Osteoblast (primary cell): ENCODE results near the gene DNAJA1. TPM values are rescaled to one million over a fixed set of nuclear protein-coding genes. Genes with fewer than 3 reads are reported as not detected.
"Not testable (repeated sequence)": the region's sequence is repeated elsewhere in the genome, so short reads cannot be mapped to it uniquely, and the experiment has no call there.

Experiments
- DNase-seq: peaks from one replicate; pipeline ENCODE4 v3.0.0; 2011; ENCODE audit warnings: low spot score, mixed read lengths; ENCODE audit not compliant: insufficient read length; ENCODE audit errors: missing footprints
- H2AFZ ChIP-seq: 2 replicates; pipeline ENCODE4 v1.6.0; 2011; ENCODE audit warnings: mild to moderate bottlenecking, low read length
- H3K27ac ChIP-seq: 2 replicates; pipeline ENCODE4 v1.5.1; 2011; ENCODE audit warnings: mild to moderate bottlenecking, low read depth, low read length, moderate library complexity
- H3K27me3 ChIP-seq: 2 replicates; pipeline ENCODE4 v1.6.0; 2012; ENCODE audit warnings: mild to moderate bottlenecking, control low read depth, inconsistent platforms, low read length, moderate library complexity; ENCODE audit not compliant: insufficient read depth
- H3K36me3 ChIP-seq: 2 replicates; pipeline ENCODE4 v1.5.1; 2011; ENCODE audit warnings: mild to moderate bottlenecking, low read length, control low read depth, moderate library complexity; ENCODE audit not compliant: insufficient read depth
- H3K4me1 ChIP-seq: 2 replicates; pipeline ENCODE4 v1.5.1; 2011; ENCODE audit warnings: mild to moderate bottlenecking, low read length, control low read depth, moderate library complexity; ENCODE audit not compliant: insufficient read depth
- H3K4me2 ChIP-seq: 2 replicates; pipeline ENCODE4 v1.6.0; 2011; ENCODE audit warnings: mild to moderate bottlenecking, low read length; ENCODE audit not compliant: insufficient read depth
- H3K4me3 ChIP-seq: fragments of 200-600 bp; sonication (generic); 3 replicates; pipeline ENCODE4 v1.5.1; 2012; ENCODE audit warnings: mild to moderate bottlenecking, low read length, inconsistent platforms; ENCODE audit not compliant: insufficient read depth
- H3K79me2 ChIP-seq: 2 replicates; pipeline ENCODE4 v1.6.0; 2012; ENCODE audit warnings: mild to moderate bottlenecking, low read length, control low read depth, inconsistent platforms; ENCODE audit not compliant: insufficient read depth
- H3K9me3 ChIP-seq: 2 replicates; pipeline ENCODE4 v1.5.1; 2011; ENCODE audit warnings: low read depth, low read length, control low read depth
- H4K20me1 ChIP-seq: 2 replicates; pipeline ENCODE4 v1.6.0; 2012; ENCODE audit warnings: mild to moderate bottlenecking, low read length, control low read depth; ENCODE audit not compliant: insufficient read depth
- total RNA-seq: library from RNA; depleted of rRNA; stranded (reverse); fragments of >200 nt; gene quantifications from 2 replicates; pipeline ENCODE4 v1.2.3, GENCODE V29; 2012
- TF ChIP-seq, protein P1 (sequence below): IDR thresholded peaks from 2 replicates; pipeline ENCODE4 v1.5.1; 2011; ENCODE audit warnings: mild to moderate bottlenecking, low read depth, low read length, moderate library complexity; ENCODE audit errors: extremely low read depth

Gene DNAJA1
- total RNA-seq, 1 donor: 69.1 TPM

DNA sequence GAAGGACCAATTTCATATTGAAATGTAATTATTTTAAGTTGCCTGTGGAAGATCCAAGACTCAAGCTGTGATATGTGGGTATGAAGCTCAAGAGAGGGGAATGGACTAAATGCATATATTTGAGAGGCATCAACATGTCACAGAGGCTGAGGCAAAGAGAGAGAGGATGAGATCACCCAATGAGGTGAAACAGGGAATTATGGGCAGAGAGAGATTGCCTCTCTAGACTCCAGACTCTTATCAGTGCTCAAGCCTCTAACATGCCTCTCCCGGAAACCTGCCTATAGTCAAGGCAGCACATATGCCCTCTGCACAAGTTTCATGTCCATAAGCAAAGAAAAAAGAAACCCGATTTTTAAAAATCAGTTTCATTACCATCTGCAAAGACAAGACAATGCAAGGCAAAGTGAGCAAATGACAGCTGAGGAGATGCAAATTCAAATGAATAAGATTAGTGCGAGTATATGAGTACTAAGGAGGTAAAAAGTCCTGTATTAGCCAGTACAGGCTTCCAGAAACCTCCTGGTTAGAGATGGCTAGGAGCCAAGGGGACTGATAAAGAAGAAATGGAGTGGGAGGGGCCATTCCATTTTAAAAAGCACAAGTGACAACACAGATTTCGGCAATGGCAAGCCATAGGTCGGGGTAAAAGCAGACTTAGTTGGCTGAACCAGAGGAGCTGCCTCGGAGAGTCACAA lies 33.0 kb upstream of the DNAJA1 start:
- Histone ChIP-seq H3K4me3 (no peak overlapping the region), H3K4me2 (no peak overlapping the region), H2AFZ (no peak overlapping the region), H3K36me3 (peaks cover 49% of the 10 kb centered on the region), H3K27ac (no peak overlapping the region), H3K27me3 (no peaks in the 10 kb centered on the region), H4K20me1 (peaks cover 19% of the 10 kb centered on the region), H3K79me2 (peaks cover 64% of the 10 kb centered on the region), H3K4me1 (no peaks in the 10 kb centered on the region), H3K9me3 (no peaks in the 10 kb centered on the region)
- TF ChIP-seq, protein P1, sequence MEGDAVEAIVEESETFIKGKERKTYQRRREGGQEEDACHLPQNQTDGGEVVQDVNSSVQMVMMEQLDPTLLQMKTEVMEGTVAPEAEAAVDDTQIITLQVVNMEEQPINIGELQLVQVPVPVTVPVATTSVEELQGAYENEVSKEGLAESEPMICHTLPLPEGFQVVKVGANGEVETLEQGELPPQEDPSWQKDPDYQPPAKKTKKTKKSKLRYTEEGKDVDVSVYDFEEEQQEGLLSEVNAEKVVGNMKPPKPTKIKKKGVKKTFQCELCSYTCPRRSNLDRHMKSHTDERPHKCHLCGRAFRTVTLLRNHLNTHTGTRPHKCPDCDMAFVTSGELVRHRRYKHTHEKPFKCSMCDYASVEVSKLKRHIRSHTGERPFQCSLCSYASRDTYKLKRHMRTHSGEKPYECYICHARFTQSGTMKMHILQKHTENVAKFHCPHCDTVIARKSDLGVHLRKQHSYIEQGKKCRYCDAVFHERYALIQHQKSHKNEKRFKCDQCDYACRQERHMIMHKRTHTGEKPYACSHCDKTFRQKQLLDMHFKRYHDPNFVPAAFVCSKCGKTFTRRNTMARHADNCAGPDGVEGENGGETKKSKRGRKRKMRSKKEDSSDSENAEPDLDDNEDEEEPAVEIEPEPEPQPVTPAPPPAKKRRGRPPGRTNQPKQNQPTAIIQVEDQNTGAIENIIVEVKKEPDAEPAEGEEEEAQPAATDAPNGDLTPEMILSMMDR: no peak
- DNase-seq: no peak

DNA sequence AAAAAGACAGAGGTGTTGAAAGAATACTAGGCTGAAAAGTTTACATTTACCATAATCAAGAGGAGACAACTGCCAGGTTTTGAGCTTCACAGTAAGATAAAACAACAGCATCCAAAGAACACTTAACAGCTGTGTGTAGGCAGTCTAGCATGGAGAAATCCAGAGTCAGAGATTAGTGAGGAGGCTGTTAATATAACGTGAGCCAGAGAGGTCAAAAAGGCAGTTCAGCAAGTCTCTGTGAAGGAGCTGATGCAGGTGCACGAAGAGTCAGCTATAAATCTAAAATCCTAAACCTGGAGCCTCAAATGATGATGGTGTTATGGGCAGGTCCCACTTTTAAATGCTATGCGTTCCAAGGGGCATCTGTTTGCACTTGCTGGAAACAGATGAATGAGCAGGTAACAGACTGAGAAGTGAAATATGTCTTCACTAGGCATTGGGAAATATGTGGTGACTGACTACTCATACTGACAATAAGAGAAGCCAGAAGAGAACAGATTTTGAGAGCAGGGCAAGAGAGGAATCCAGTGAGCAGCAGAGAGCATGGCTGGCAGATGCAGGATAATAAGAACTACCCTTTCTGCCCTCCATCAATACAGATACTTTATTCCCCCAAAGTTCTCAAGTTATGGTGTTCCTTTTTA lies 32.4 kb upstream of the DNAJA1 start:
- TF ChIP-seq, protein P1: no peak
- no peak for DNase-seq
- Histone ChIP-seq H3K36me3 (peaks cover 46% of the 10 kb centered on the region), H4K20me1 (peaks cover 19% of the 10 kb centered on the region), H3K9me3 (no peaks in the 10 kb centered on the region), H3K4me2 (no peak overlapping the region), H2AFZ (no peak overlapping the region), H3K79me2 (peaks cover 71% of the 10 kb centered on the region), H3K4me1 (no peaks in the 10 kb centered on the region), H3K4me3 (no peak overlapping the region), H3K27me3 (no peaks in the 10 kb centered on the region), H3K27ac (no peak overlapping the region)

DNA sequence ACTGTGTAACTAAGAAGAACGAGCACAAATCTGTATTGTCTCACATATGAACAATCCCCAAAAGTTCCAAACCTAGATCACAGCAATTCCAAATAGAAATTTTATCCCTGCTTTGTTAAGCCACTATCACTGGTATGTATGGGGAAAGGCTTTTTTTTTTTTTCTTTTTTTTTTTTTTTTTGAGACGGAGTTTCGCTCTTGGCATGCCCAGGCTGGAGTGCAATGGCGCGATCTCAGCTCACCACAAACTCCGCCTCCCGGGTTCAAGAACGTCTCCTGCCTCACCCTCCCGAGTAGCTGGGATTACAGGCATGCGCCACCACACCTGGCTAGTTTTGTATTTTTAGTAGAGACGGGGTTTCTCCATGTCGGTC lies 24.4 kb upstream of the DNAJA1 start:
- DNase-seq: peak; percentile 82
- peaks cover 49% of the 10 kb centered on the region for H3K79me2 ChIP-seq

DNA sequence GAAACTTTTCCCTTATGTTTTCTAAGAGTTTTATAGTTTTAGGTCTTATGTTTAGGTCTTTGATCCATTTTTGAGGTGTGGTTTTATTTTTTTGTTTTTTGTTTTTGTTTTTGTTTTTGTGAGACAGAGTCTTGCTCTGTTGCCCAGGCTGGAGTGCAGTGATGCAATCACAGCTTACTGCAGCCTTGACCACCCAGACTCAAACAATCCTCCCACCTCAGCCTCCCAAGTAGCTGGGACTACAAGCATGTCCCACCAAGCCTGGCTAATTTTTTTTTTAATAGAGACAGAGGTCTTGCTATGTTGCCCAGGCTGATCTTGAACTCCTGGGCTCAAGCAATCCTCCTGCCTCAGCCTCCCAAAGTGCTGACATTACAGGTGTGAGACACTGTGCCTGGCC lies 19.7 kb upstream of the DNAJA1 start:
- not testable (repeated sequence) for H3K27me3 ChIP-seq, H3K36me3 ChIP-seq, H3K27ac ChIP-seq, H3K4me2 ChIP-seq, H4K20me1 ChIP-seq, H3K9me3 ChIP-seq, H3K4me3 ChIP-seq, H2AFZ ChIP-seq, H3K4me1 ChIP-seq, DNase-seq
- peaks cover 11% of the 10 kb centered on the region for H3K79me2 ChIP-seq

More for the DNA sequence above, 24.4 kb upstream of the DNAJA1 start:
- H3K27ac ChIP-seq: peak overlapping the region; percentile 97
- not testable (repeated sequence) for H4K20me1 ChIP-seq, H3K4me1 ChIP-seq, H3K9me3 ChIP-seq, H3K27me3 ChIP-seq
- peaks cover 15% of the 10 kb centered on the region for H3K36me3 ChIP-seq
- peak overlapping the region; percentile 98 for H3K4me3 ChIP-seq
- peak overlapping the region; percentile 94 for H2AFZ ChIP-seq
- H3K4me2 ChIP-seq: peak overlapping the region; percentile 98

DNA sequence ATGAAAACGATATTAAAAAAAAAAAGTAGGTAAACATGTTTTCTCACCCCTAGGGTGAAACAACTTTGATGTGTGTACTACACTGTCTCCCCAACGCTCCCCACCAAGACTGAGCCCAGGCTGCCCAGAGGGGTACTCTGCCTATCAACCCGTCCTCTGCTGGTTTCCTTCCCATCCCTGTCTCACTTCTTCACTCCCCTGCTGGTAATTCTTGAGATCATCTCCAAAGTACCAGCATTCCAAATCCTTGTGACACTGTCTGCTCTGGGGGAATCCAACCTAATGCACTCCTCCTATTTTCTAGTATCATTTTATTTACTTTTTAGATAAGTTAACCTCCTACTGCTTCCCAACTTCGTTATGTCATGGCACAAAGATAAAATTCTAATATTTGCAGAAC lies 17.3 kb upstream of the DNAJA1 start:
- H3K36me3 ChIP-seq: no peaks in the 10 kb centered on the region
- TF ChIP-seq, protein P1: no peak
- no peak for DNase-seq
- no peaks in the 10 kb centered on the region for H4K20me1 ChIP-seq
- no peaks in the 10 kb centered on the region for H3K4me1 ChIP-seq
- H3K4me3 ChIP-seq: no peak overlapping the region
- H3K79me2 ChIP-seq: peaks cover 13% of the 10 kb centered on the region
- no peak overlapping the region for H3K4me2 ChIP-seq
- H2AFZ ChIP-seq: no peak overlapping the region
- no peaks in the 10 kb centered on the region for H3K27me3 ChIP-seq
- no peak overlapping the region for H3K27ac ChIP-seq
- no peaks in the 10 kb centered on the region for H3K9me3 ChIP-seq
